Measurements from ENCODE around the gene GAS2L3.
"Not testable (repeated sequence)": the region's sequence is repeated elsewhere in the genome, so short reads cannot be mapped to it uniquely, and the experiment has no call there.

DNA sequence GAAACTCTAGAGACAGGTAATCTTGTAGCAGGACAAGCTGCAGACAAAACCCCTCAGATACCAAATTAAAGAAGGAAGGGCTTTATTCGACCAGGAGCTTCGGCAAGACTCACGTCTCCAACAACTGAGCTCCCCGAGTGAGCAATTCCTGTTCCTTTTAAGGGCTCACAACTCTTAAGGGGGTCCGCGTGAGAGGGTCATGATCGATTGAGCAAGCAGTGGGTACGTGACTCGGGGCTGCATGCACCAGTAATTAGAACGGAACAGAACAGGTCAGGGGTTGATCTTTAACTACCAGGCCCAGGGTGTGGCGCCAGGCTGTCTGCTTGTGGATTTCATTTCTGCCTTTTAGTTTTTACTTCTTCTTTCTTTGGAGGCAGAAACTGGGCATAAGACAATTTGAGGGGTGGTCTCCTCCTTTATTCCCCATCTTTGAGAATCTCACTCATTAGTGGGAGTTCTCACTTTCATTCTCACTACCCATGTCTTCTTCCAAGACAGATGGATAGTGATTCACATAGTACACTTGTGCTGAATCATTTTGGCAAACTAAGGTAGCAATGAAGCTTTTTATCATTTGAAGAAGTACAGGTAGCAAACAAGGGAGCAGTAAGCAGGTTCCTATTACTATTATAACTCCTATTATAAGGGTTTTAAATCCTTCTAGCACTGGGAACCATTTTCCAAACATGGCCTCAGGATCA, 59.8 kb downstream of the GAS2L3 start:
- TF ChIP-seq POLR2A (IDR thresholded peaks at IDR 0.05; ENCODE audit: low read length); GATA1 (IDR thresholded peaks at IDR 0.05; ENCODE audit: low read depth, low read length): not testable (repeated sequence)
